Muscle of arm (tissue), 14 donors: ENCODE measurements around the gene PKNOX1. TPM values are rescaled to one million over a fixed set of nuclear protein-coding genes. Genes with fewer than 3 reads are reported as not detected.
"Not testable (repeated sequence)": the region's sequence is repeated elsewhere in the genome, so short reads cannot be mapped to it uniquely, and the experiment has no call there.

ENCODE experiments used
- DNase-seq: peaks from one replicate; pipeline ENCODE4 v3.0.0-alpha.2; 2013
- long read RNA-seq, 11 donors: transcript quantifications; one replicate each; lab custom pipeline, GENCODE V29; 2026
- polyA plus RNA-seq, 12 donors: library from polyadenylated mRNA; unstranded; fragments of 120-200 nt; gene quantifications; one replicate each; pipeline ENCODE4 v1.2.1, GENCODE V29; 2013; ENCODE audit not compliant: insufficient read length in 12 of 12

PKNOX1 gene, protein sequence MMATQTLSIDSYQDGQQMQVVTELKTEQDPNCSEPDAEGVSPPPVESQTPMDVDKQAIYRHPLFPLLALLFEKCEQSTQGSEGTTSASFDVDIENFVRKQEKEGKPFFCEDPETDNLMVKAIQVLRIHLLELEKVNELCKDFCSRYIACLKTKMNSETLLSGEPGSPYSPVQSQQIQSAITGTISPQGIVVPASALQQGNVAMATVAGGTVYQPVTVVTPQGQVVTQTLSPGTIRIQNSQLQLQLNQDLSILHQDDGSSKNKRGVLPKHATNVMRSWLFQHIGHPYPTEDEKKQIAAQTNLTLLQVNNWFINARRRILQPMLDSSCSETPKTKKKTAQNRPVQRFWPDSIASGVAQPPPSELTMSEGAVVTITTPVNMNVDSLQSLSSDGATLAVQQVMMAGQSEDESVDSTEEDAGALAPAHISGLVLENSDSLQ
- 10 to 100 TPM in 11 of 12 donors, not detected in 1; 16.3 to 37.5 (median 19.4) TPM for polyA plus RNA-seq
- long read RNA-seq, donor 1, full-length matches to known transcripts, result 3 of 3 reads
- long read RNA-seq, donor 1, partial matches to known transcripts, result 0 of 3 reads
- long read RNA-seq, donor 1, other reads (novel, unspliced or antisense), result 0 of 3 reads
- long read RNA-seq, donor 2, full-length matches to known transcripts, result 6 of 6 reads
- long read RNA-seq, donor 2, partial matches to known transcripts, result 0 of 6 reads
- long read RNA-seq, donor 2, other reads (novel, unspliced or antisense), result 0 of 6 reads
- long read RNA-seq, donor 3, full-length matches to known transcripts, result 2 of 2 reads
- long read RNA-seq, donor 3, partial matches to known transcripts, result 0 of 2 reads
- long read RNA-seq, donor 3, other reads (novel, unspliced or antisense), result 0 of 2 reads
- long read RNA-seq, donor 4, full-length matches to known transcripts, result 3 of 3 reads
- long read RNA-seq, donor 4, partial matches to known transcripts, result 0 of 3 reads
- long read RNA-seq, donor 4, other reads (novel, unspliced or antisense), result 0 of 3 reads
- long read RNA-seq, donor 5, full-length matches to known transcripts, result 8 of 147 reads
- long read RNA-seq, donor 5, partial matches to known transcripts, result 29 of 147 reads
- long read RNA-seq, donor 5, other reads (novel, unspliced or antisense), result 110 of 147 reads
- long read RNA-seq, donor 6, full-length matches to known transcripts, result 3 of 3 reads
- long read RNA-seq, donor 6, partial matches to known transcripts, result 0 of 3 reads
- long read RNA-seq, donor 6, other reads (novel, unspliced or antisense), result 0 of 3 reads
- long read RNA-seq, donor 7, full-length matches to known transcripts, result 3 of 3 reads
- long read RNA-seq, donor 7, partial matches to known transcripts, result 0 of 3 reads
- long read RNA-seq, donor 7, other reads (novel, unspliced or antisense), result 0 of 3 reads
- long read RNA-seq, donor 8, full-length matches to known transcripts, result 5 of 5 reads
- long read RNA-seq, donor 8, partial matches to known transcripts, result 0 of 5 reads
- long read RNA-seq, donor 8, other reads (novel, unspliced or antisense), result 0 of 5 reads
- long read RNA-seq, donor 9, full-length matches to known transcripts, result 3 of 3 reads
- long read RNA-seq, donor 9, partial matches to known transcripts, result 0 of 3 reads
- long read RNA-seq, donor 9, other reads (novel, unspliced or antisense), result 0 of 3 reads
- long read RNA-seq, donor 10, full-length matches to known transcripts, result 1 of 1 reads
- long read RNA-seq, donor 10, partial matches to known transcripts, result 0 of 1 reads
- long read RNA-seq, donor 10, other reads (novel, unspliced or antisense), result 0 of 1 reads
- long read RNA-seq, donor 11, full-length matches to known transcripts, result 3 of 84 reads
- long read RNA-seq, donor 11, partial matches to known transcripts, result 27 of 84 reads
- long read RNA-seq, donor 11, other reads (novel, unspliced or antisense), result 54 of 84 reads

DNA sequence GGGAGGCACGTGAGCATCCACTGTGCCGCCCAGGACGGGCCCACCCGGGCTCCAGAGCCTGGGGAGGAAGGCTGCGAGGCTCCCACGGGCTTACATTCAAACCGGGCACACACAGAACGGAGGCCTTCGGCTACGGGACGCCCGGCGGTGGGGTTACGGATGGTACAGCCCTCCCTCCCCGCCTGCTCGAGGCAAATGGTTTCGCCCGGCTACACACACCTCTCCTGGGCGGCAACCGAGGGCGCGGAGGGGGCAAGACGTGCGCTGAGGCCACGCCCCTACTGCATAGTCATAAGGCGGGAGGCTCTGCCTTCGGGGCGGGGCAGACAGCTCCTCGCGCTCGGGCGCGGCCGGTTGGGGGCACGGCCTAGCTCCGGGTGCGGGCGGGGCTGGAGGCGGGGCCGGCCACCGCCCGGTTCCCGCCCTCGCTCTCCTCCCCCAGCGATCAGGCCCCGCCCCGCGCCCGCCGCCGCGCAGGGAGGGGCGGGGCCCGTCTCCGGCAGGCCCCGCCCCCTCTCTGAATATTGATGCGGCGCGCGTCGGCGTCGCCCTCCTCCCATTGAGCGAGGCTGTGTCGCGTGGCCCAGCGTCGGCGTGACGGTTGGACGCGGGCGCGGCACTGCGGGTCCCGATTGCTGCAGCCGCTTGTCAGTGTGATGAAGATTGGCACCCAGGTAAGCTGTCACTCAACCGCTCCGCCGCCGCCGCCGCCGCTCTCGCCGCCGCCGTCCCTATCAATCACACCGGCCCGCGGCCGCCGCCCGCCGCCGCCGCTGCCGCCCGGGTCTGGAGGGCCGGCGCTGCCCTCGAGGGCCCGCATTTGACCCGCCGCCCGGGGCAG, at the start of gene PKNOX1:
TSS of gene PKNOX1 (plus strand) at position 572 of the 841 bp plus-strand sequence. CDS start 29,820 bp downstream, outside the sequence.
- DNase-seq, result peak; percentile 97

DNA sequence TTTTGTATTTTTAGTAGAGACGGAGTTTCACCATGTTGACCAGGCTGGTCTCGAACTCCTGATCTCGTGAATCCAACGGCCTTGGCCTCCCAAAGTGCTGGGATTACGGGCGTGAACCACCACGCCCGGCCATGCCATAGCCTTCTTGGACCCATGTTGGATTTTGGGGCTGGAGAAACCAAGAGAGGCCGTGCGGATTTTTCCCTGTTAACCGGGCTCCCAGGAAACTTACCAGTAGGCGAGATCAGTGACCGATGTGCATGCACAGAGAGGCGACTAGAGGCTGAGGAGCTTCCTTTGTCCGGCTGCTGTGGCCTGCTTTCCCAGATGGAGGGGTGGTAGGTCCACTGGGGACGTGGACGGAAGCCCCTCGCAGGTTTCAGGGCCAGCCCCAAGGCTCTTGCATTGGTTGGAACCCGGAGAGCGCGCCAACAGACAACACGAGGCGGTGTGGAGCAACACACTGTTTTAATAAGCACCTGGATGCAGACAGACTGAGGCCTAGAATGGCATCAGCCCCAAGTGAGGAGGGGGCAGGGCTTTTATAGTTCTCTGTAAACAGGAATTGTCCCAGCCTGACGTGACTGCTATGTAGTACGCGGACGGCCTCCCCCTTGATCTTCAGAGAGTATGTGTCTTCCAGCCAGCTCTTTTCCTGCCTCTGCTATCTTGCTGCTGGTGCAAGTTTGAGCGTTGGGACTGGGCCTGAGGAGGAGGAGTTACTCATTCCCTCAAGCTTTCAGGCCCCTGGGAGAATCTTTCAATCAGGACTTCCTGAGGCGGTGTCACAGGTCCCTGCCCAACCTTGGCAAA, 49.0 kb upstream of the PKNOX1 start, which contains the start of gene ERVH48-1:
TSS of gene ERVH48-1 (minus strand) at position 517 of the 813 bp plus-strand sequence. CDS start 6,624 bp downstream, outside the sequence.
- DNase-seq, result no peak

DNA sequence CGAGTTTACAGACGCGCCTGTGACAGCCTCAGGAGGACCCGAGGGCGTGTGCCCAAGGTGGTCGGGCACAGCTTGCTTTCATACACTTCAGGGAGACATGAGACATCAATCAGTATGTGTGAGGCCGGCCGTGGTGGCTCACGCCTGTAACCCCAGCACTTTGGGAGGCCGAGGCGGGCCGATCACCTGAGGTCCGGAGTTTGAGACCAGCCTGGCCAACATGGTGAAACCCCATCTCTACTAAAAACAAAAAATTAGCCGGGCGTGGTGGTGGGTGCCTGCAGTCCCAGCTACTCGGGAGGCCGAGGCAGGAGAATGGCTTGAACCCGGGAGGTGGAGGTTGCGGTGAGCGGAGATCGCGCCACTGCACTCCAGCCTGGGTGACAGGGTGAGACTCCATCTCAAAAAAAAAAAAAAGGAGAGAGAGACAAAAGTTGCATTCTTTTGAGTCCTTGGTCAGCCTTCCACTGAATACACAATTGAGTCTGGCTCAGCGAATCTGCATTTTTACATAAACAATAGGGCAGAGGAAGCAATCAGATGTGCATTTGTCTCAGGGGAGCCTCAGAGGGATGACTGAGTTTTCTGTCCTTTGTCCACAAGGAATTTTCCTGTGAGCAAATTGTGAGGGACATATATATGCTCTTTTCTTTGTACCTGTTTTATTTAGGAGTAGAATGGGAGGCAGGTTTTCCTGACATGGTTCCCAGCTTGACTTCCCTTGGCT, 46.7 kb upstream of the PKNOX1 start:
- DNase-seq, result not testable (repeated sequence)

DNA sequence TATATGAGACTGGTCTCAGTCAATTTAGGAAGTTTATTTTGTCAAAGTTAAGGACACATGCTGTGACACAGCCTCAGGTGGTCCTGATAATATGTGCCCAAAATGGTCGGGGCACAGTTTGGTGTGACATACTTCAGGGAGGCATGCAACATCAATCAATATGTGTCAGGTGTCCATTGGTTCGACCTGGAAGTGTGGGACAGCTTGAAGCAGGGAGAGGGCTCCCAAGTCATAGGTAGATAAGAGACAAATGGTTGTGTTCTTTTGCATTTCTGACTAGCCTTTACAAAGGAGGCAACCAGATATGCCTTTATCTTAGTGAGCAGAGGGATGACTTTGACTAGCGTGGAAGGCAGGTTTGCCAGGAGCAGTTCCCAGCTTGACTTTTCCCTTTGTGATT, 44.4 kb upstream of the PKNOX1 start:
- no peak for DNase-seq

- no peak for DNase-seq
Measured at GRCh38 chr21:42931560-42932235, 42.7 kb upstream of the PKNOX1 start.

GRCh38 chr21:42932378-42933136, 41.8 kb upstream of the PKNOX1 start:
- not testable (repeated sequence) for DNase-seq

- not testable (repeated sequence) for DNase-seq
Measured at GRCh38 chr21:42933137-42933970, 41.0 kb upstream of the PKNOX1 start.

DNA sequence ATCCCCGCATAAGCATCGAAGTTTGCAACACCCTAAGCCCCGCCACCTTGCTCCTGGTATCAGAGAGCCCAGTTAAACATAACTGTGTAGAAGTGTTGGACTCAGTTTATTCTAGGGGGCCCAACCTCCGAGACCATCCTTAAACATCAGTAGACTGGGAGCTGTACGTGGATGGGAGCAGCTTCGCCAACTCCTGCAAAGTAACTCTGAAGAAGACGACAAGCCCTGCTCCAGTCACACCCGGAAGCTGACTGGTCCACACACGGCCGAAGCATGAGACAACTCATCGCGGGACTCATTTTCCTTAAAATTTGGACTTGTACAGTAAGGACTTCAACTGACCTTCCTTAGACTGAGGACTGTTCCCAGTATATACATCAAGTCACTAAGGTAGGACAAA, 40.4 kb upstream of the PKNOX1 start:
- not testable (repeated sequence) for DNase-seq

GRCh38 chr21:42936360-42936759, 38.0 kb upstream of the PKNOX1 start:
- not testable (repeated sequence) for DNase-seq

DNA sequence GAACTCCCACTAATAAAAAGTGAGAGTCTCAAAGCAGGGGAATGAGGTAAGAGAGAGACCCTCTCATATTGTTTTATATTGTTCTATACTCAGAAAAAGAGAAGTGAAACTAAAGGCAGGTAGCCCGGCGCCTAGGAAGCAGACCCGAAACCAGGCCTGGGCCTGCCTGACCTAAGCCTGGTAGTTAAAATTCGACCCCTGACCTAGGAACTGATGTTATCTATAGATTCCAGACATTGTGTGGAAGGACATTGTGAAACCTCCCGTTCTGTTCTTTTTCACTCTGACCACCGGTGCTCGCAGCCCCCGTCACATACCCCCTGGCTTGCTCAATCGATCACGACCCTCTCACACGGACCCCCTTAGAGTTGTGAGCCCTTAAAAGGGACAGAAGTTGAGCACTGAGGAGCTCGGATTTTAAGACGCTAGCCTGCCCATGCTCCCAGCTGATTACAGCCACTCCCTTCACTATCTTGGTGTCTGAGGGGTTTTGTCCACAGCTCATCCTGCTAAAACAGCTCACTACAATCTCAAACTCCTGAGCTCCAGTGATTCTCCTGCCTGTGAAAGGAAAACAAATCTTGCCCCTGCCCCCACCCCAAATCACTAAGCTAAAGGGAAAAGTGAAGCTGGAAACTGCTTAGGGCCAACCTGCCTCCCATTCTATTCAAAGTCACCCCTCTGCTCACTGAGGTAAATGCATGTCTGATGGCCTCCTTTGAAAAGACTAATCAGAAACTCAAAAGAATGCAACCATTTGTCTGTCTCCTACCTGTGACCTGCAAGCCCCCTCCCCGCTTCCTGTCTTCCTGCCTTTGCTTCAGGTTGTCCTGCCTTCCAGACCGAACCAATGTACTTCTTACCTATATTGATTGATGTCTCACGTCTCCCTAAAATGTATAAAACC, 37.1 kb upstream of the PKNOX1 start:
- DNase-seq, result not testable (repeated sequence)

GRCh38 chr21:42937960-42938605, 36.3 kb upstream of the PKNOX1 start:
- peak; percentile 89 for DNase-seq

GRCh38 chr21:42938606-42938995, 35.8 kb upstream of the PKNOX1 start:
- DNase-seq, result not testable (repeated sequence)
